ENCODE data around the gene MAGEF1.

DNA sequence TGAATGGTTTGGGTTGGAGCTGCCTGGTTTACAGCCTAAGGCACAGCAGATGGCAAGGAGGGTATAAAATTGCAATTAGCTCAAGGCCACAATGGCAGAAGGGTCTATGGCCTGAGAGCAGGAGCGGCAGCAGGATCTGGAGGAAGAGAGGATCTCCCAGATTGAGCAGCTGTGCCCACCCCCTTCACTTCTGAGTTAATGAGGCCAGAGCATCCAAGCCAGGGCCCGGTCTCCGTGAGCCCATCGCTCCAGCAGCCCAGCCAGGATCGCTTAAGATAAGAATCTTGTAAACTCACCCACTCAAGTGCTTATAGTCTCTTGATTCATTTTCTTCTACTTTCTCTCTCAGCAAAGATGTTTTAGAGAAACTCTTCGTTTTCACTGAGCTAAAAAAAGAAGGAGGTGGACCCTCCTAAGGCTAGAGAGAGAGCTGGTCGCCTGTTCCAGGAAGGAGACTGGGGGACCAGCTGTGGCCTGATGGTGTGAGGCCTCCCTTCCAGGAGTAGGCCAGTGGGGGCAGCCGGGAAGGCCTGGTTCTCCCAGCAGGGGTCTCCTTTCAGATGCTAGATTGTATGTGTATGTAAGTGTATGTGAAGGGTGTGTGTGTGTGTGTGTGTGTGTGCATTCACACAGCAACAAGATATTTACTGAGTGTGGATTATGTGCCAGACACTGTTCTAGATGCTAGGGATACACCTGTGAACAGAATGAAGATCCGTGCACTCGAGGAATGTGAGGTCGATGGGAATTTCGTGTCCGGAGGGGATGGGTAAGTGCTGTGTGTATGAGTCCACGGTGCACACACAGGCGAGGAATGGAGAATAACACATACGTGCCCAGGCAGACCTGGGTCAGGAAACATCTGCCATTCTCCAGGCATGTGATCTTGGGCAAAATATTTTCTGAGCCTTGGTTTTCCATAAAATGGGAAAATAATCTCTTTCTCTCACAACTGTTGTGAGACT is 18.6 kb downstream of the MAGEF1 start:
- TF ChIP-seq, protein P1, sequence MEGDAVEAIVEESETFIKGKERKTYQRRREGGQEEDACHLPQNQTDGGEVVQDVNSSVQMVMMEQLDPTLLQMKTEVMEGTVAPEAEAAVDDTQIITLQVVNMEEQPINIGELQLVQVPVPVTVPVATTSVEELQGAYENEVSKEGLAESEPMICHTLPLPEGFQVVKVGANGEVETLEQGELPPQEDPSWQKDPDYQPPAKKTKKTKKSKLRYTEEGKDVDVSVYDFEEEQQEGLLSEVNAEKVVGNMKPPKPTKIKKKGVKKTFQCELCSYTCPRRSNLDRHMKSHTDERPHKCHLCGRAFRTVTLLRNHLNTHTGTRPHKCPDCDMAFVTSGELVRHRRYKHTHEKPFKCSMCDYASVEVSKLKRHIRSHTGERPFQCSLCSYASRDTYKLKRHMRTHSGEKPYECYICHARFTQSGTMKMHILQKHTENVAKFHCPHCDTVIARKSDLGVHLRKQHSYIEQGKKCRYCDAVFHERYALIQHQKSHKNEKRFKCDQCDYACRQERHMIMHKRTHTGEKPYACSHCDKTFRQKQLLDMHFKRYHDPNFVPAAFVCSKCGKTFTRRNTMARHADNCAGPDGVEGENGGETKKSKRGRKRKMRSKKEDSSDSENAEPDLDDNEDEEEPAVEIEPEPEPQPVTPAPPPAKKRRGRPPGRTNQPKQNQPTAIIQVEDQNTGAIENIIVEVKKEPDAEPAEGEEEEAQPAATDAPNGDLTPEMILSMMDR (IDR thresholded peaks at IDR 0.05; ENCODE audit: control extremely low read depth in 1 of 3, insufficient read depth in 1 of 3, low read depth in 1 of 3, low read length in 3 of 3), result no peak
- TF ChIP-seq KDM1A (IDR thresholded peaks at IDR 0.05; ENCODE audit: borderline replicate concordance, low read length) (no peak), POLR2A (IDR thresholded peaks at IDR 0.05; ENCODE audit: control extremely low read depth in 1 of 2, low read depth in 2 of 2, low read length in 2 of 2) (no peak), RFX5 (IDR thresholded peaks at IDR 0.05; ENCODE audit: borderline replicate concordance, low read depth, low read length) (no peak), TCF12 (IDR thresholded peaks at IDR 0.05; ENCODE audit: low read depth, low read length) (no peak), JUND (IDR thresholded peaks at IDR 0.05; ENCODE audit: low read length) (no peak), YY1 (IDR thresholded peaks at IDR 0.05; ENCODE audit: low read depth, low read length) (no peak), ZNF274 (IDR thresholded peaks at IDR 0.05; ENCODE audit: borderline replicate concordance, extremely low read depth, low read length) (no peak), NANOG (IDR thresholded peaks at IDR 0.05; ENCODE audit: insufficient read depth, low read depth, low read length, poor library complexity, severe bottlenecking) (no peak)
- TF ChIP-seq, protein P2, sequence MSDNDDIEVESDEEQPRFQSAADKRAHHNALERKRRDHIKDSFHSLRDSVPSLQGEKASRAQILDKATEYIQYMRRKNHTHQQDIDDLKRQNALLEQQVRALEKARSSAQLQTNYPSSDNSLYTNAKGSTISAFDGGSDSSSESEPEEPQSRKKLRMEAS (IDR thresholded peaks at IDR 0.05), result no peak
- TF ChIP-seq, protein P3, sequence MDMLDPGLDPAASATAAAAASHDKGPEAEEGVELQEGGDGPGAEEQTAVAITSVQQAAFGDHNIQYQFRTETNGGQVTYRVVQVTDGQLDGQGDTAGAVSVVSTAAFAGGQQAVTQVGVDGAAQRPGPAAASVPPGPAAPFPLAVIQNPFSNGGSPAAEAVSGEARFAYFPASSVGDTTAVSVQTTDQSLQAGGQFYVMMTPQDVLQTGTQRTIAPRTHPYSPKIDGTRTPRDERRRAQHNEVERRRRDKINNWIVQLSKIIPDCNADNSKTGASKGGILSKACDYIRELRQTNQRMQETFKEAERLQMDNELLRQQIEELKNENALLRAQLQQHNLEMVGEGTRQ (IDR thresholded peaks at IDR 0.05; ENCODE audit: low read length), result no peak
